Esophagus mucosa (tissue), 1 donor: ENCODE measurements around the gene OR51Q1. TPM values are rescaled to one million over a fixed set of nuclear protein-coding genes. Genes with fewer than 3 reads are reported as not detected.
A peak's percentile ranks its signal among the peaks of the same experiment; 100 is the strongest.

Source experiments
- ATAC-seq: fragments of 200-7000 bp; cut with Tn5 transposase; one replicate; pipeline ENCODE4 v1.9.1; 2020
- total RNA-seq: library from RNA; stranded (reverse); gene quantifications from one replicate; pipeline ENCODE4 v1.2.4, GENCODE V29; 2023
- donor health status: DM: yes; HTN: yes; CAD: no.

The OR51Q1 gene, protein sequence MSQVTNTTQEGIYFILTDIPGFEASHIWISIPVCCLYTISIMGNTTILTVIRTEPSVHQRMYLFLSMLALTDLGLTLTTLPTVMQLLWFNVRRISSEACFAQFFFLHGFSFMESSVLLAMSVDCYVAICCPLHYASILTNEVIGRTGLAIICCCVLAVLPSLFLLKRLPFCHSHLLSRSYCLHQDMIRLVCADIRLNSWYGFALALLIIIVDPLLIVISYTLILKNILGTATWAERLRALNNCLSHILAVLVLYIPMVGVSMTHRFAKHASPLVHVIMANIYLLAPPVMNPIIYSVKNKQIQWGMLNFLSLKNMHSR
- total RNA-seq = not detected

DNA sequence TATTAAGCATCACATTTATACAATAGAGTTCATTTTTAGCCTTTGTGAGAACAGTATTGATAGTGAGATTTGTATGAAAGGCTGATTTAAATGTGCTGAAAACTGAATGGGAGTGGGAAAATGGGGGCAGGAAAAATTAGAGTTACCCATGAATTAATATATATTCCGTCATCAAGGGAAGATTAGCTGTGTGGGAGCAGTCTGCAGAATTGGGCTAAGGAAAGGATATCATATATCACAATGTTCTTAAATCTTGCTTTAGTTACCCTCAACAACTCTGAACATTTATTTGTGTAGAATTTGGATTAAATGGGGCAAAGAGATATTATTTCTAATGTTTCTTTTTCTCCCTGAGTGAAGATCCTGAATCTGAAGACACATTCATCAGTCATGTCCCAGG is at the start of gene OR51Q1:
Gene OR51Q1, plus strand, starts transcription at position 301 of the 400 bp plus-strand sequence. Its CDS starts 90 bp downstream, at position 391.
- ATAC-seq = no peak

DNA sequence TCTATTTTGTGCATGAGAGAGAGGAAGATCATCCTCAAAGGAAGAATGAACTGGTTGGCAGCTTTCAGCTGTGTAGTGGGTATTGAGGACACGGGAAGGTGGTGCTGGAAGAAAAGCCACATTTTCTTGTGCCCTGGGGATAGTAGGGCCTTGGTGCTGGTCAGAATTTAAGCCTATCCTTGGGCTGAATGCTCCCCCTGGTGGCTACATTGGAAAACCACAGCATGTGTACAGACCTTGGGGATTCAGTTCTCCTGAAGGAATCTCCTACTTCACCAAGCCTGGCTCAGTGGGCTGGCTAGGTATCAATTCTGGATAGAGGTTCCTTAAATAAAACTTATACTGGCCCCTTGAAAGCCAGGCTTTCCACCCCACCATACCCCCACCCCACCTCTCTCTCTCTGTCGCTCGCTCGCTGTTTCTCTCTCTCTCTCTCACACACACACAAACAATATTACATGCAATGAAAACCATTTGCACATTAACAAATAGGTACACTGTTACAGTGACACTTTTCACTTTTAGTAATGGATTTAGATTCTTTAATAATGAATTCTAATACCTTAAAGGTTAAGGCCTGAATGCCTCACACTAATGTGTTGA is 41.1 kb upstream of the OR51Q1 start:
- peak; percentile 55 for ATAC-seq

DNA sequence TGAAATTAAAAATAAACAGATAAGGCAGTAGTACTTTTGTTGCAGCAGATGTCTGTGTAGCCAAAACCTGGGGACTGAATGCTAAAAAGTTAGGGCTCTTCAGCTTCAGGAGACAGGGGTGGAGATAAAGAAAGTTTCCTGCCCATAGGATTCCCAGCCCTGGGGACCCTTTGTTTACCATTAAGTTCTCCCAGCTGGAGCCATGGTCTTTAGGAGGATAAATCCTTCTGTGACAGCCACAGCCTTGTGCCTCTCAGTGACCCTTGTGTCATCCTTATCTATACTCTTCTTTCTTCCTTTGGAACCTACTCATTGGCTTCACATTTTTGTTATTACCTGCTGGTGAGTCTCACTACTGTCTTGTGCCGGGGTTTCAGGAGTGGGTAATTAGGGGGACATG is 38.3 kb upstream of the OR51Q1 start, which contains the start of gene OR51M1:
Gene OR51M1, plus strand, starts transcription at position 237 of the 400 bp plus-strand sequence. CDS start 5,587 bp downstream, outside the sequence.
- no peak for ATAC-seq

DNA sequence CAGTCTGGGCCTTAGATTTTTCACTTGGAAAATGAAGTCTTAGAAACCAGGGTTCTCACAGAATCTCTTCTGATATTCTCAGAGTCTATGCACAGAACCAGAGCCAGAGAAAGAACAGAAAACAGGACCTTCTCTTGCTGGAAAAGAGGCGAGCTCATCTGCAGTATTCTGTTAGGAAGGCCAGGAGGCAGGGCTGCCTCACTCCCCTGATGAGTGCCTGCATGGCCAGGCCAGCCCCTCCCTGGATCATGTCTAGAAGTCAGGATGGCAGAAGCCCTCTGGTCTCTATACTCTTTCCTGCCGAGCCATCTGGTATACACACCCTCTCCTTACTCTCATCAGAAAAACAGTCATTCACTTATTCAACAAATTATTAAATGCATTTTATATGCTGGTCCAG is 37.6 kb upstream of the OR51Q1 start:
- ATAC-seq = no peak

DNA sequence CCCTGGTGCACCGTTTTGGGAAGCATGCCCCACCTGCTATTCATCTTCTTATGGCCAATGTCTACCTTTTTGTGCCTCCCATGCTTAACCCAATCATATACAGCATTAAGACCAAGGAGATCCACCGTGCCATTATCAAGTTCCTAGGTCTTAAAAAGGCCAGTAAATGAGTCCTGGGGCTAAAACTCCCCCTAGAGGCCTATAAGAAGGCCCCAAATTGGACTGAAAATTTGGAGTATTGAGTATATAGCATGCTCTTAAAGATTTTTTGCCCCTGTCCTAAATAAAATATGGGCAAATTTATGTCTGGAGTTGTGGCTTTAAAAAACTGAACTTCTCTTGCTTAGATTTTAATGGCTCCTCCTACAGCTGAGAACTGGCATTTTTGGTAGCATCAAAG is 31.7 kb upstream of the OR51Q1 start:
- no peak for ATAC-seq

DNA sequence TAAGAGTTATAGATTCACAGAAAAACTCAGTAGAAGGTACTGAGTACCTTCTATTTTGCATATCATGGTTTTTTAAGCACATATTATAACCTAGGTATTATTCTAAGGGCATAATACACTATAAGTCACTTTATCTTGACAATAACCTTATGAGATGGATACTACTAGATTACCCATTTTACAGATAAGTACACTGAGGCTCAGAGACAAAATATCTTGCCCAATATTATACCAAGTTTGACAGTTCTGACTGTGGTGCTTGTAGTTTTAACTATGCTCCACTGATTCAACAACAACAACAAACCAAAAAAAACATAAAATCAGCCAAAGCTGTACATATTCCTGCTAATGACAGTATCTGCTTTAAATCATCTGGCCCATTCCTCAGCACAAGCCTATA is 27.8 kb upstream of the OR51Q1 start:
- ATAC-seq = no peak

DNA sequence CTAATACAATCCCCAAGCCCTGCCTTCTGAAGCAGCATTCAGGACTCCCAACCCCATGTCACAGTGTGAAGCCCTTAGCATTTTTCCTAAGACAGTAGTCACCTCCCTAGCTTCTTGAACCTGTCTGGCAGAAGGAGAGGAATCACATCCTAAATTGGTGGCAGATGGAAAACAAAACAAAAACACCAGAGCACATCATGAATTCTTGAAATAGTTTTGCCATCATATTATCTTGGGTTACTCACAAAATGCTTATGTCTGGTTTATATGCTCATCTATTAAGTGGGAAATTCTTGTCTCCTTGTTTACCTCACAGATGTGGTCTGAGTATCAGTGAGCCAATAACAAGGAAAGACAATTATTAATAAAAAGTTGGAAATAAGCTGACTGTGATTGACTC is 23.0 kb upstream of the OR51Q1 start:
- ATAC-seq = no peak

DNA sequence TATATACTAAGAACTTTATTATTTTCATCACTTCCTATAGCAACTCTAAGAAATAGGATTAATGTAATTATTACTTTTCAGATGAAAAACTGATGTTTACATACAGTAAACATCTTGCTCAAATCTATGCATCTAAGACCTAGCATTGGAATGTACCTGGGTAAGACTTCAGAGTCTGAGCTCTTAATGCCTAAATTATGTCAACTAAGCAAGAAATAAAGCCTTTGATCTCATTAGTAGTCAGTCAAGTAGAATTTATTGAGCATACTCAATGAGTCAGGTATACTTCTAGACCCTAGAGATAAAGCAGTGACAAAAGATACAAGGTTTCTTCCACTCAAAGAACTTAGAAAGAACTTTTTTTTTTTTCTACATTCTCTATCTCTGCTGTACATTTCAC is 16.7 kb upstream of the OR51Q1 start:
- no peak for ATAC-seq

DNA sequence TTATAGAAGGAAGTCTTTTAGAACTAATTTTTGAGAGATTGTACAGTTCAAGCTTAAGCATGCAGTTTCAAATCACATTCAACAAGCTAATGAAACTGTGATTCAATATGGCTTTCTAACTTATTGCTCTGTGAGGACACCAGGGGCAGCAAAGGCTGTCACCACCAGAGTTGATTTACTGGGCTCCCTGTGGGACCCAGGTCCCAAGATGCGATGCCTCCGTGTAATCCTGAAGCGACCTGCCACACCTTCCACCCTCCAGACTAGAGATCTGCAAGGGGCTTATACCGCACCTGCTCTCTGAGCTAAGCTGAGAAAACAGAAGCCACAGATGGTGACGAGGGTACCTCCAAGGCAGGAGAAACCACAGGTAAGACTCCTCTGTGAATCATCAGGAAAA is 918 bp upstream of the OR51Q1 start:
- no peak for ATAC-seq

DNA sequence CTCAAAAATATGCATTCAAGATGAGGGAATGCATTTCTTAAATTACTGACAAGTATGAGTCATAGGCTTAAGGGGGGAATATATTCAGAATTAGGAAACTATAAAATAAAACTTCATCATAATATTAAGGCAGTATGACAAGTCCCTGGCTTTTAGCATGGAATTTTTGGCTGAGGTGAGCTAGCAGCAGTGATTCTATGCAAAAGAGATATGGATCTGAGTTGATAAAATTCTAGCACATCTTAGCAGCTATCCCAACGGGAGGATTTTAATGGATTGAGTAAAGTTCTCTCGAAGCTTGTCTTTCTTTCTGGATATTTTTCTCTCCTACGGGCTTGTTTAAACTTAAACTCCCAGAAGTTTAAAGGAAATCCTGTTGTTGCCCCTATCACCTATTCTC is 1.2 kb downstream of the OR51Q1 start:
- ATAC-seq = no peak

DNA sequence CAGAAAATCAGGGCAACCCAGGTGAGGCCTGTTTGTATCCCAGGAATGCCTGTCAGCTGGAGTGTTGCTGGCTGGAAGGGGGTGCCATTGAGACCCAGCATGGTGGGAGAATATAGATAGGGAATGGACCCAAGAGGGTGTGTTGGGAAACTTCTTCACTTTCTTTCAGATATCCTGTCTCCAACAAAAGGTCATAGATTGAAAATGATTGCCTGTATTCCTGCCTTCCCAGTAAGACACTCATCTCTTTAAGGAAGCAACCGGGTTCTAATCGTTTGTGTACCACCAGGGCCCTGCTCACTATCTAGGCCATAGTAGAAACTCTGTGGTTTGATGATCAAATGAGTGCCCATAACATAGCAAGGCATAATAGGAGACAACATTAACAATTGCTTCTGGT is 19.5 kb downstream of the OR51Q1 start, which contains the start of gene OR51I1:
Gene OR51I1, minus strand, starts transcription at position 101 of the 400 bp plus-strand sequence. Its CDS starts 0 bp downstream, at position 101.
- no peak for ATAC-seq

DNA sequence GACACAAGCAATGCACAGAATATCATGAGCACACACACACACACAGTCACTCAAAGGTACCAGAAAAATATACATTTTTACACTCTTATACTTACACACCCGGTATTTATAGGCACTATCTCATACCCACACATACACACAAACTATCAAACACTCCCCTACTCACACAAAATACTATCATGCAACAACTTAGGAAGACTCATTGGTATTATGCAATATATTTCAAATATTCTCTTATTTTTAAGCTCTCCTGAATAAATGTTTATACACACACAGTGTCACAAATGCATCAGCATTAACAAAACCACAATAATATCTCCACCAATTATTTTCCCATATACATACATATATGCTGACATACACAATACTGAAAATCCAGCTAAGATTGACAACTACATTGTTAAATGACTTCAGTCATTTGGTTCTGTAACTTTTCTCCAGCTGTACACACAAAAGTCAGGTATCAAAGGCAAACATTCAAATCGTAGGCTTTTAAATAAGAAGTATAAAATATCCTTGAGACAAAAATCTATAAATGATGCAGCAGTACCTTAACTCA is 22.0 kb downstream of the OR51Q1 start:
- ATAC-seq = no peak

DNA sequence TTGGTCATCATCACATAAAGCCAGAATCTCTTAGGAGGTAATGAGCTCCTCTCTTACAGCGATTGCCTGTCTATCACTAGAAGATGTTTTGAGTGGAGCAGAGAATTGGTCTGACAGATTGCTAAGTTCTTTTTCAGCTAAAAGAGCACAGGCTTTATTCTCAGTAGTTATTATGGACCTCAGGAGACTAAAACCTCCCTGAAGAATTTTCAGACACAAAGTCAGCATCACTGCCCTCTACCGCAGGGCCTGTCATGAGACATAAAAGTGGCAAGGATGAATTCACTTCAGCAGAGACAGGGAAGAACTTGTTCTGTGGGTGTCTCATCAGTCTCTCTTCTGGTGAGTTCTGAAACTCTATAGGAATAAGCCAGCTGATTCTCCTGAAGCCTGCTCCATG is 27.1 kb downstream of the OR51Q1 start, which contains the start of gene OR51I2:
Gene OR51I2, plus strand, starts transcription at position 301 of the 400 bp plus-strand sequence. CDS start 4,166 bp downstream, outside the sequence.
- no peak for ATAC-seq

DNA sequence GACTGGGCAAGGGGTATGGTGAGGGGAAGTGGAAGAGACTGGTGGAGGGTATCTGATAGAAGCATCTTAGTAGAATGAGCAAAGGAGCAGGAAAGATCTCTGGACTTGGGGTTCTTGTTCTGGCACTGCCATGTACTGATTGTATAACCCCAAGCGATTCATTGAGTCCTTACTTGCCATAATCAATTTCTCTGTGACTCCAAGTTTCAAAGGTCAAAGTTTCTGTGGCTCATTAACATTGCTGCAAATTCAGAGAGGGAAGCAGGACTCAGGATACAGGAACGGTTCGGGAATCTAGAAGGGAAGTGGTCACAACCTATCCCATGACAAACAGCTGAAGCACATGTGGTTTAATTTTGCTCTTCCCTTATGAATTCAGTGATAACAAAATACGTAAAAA is 27.5 kb downstream of the OR51Q1 start:
- no peak for ATAC-seq

DNA sequence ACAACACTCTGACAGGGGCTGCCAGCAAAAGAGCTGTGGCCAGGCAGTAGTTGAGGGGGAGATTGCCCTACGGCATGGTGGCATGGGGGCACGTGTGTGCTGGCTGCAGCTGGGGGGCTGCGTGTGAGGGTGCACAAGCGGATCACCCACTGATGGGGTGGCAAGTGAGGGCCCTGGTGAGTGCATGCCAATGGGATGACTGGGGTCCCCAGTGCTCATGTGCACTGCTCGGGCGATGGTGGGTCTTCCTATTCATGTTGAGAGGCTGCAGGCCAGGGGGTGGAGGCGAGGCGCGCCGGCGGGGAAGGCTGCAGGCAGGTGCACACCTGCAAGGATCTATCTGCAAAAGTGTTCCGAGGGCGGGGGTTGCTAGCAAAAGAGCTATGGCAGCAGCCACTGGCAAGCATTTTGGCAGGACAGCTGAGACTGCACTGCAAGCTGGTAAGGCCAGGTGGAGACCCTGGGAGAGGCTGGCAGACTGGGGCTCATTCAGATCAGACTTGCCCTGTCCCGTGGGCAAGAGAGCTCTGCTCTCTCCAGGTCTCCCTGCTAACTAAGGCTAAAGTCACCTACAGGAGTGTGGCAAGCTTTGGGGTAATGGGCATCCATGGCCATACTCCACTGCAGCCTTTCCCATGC is 39.2 kb downstream of the OR51Q1 start:
- ATAC-seq = no peak

DNA sequence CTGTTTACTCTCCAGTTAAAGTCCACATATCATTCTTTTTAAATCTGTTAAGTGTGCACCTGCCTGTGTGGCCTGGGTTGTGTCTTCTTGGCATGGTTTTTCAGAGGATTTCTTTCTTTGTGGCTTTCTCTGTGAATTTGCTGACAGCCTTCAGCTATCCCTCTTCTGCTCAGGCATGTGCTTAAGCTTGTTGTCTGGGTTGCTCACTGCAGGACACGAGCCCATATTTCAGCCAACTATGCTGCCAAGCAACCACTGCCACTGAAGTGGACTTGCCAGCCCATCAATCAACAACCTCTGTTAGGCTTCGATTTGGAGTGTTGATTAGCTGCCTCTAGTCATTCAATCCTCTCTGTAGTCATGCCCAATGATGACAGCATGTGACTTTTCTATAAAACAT is 45.6 kb downstream of the OR51Q1 start:
- no peak for ATAC-seq

Other genes with a start within 250 kb of the OR51Q1 start
- gene OR51V1, start 221.4 kb upstream of the OR51Q1 start, total RNA-seq = not detected
- gene HBB, start 195.0 kb upstream of the OR51Q1 start, total RNA-seq = 20.2 TPM
- not detected for gene HBD, start 187.6 kb upstream of the OR51Q1 start, total RNA-seq
- gene HBG1, start 172.3 kb upstream of the OR51Q1 start, total RNA-seq = not detected
- gene HBG2, start 167.3 kb upstream of the OR51Q1 start, total RNA-seq = not detected
- gene HBE1, start 152.2 kb upstream of the OR51Q1 start, total RNA-seq = not detected
- gene OR51B4, start 120.2 kb upstream of the OR51Q1 start, total RNA-seq = not detected
- not detected for gene OR51B2, start 97.8 kb upstream of the OR51Q1 start, total RNA-seq
- not detected for gene OR51B5, start 78.6 kb upstream of the OR51Q1 start, total RNA-seq
- not detected for gene OR51B6, start 70.6 kb upstream of the OR51Q1 start, total RNA-seq
- not detected for gene OR51M1, start 38.3 kb upstream of the OR51Q1 start, total RNA-seq
- not detected for gene OR51I1, start 19.4 kb downstream of the OR51Q1 start, total RNA-seq
- not detected for gene OR51I2, start 27.2 kb downstream of the OR51Q1 start, total RNA-seq
- gene OR52D1, start 66.6 kb downstream of the OR51Q1 start, total RNA-seq = not detected
- gene UBQLN3, start 87.8 kb downstream of the OR51Q1 start, total RNA-seq = not detected
- gene UBQLNL, start 94.6 kb downstream of the OR51Q1 start, total RNA-seq = 0.08 TPM
- not detected for gene OR52H1, start 126.4 kb downstream of the OR51Q1 start, total RNA-seq
- not detected for gene OR52B6, start 158.8 kb downstream of the OR51Q1 start, total RNA-seq
- gene TRIM6, start 174.5 kb downstream of the OR51Q1 start, total RNA-seq = 7.7 TPM
- gene TRIM34, start 202.9 kb downstream of the OR51Q1 start, total RNA-seq = 4.0 TPM